Lower lobe of right lung (tissue), 2 donors: Measurements from ENCODE around the gene SNUPN. TPM values are rescaled to one million over a fixed set of nuclear protein-coding genes. Genes with fewer than 3 reads are reported as not detected.
A peak's percentile ranks its signal among the peaks of the same experiment; 100 is the strongest.

Source experiments
- ATAC-seq, 2 donors: fragments of 200-7000 bp; cut with Tn5 transposase; one replicate each; pipeline ENCODE4 v1.9.1; 2020 to 2022; ENCODE audit warnings: mild to moderate bottlenecking in 2 of 2, moderate library complexity in 2 of 2
- DNase-seq: peaks from one replicate; pipeline ENCODE4 v3.0.0-alpha.2; 2020
- H3K27ac ChIP-seq: fragments of 200-600 bp; one replicate; pipeline ENCODE4 v1.8.0; 2022
- H3K27me3 ChIP-seq: fragments of 200-600 bp; one replicate; pipeline ENCODE4 v1.8.0; 2022; ENCODE audit warnings: low read depth
- H3K36me3 ChIP-seq: fragments of 200-600 bp; one replicate; pipeline ENCODE4 v1.8.0; 2022; ENCODE audit warnings: mild to moderate bottlenecking
- H3K4me1 ChIP-seq: fragments of 200-600 bp; one replicate; pipeline ENCODE4 v1.8.0; 2022
- H3K4me3 ChIP-seq: fragments of 200-600 bp; one replicate; pipeline ENCODE4 v1.8.0; 2022; ENCODE audit warnings: mild to moderate bottlenecking
- H3K9me3 ChIP-seq: fragments of 200-600 bp; one replicate; pipeline ENCODE4 v1.8.0; 2022
- CTCF ChIP-seq: fragments of 200-600 bp; IDR thresholded peaks from one replicate; pipeline ENCODE4 v1.8.0; 2022; ENCODE audit warnings: antibody characterized with exemption, mild to moderate bottlenecking
- intact Hi-C: fragments of 100-400 bp; cut with DNase I; formaldehyde crosslinking; loops from one replicate; pipeline ENCODE4 v1.11.0; 2022
- total RNA-seq: library from RNA; stranded (reverse); fragmentation: NEBNext Ultra II Directional; extraction: Animal tissue kit (Norgen Biotek cat#: 25700); gene quantifications from one replicate; pipeline ENCODE4 v1.2.1, GENCODE V29; 2021
- donor health status: DM: no; HTN: yes; CAD: no; lungs with severe emphysema.

SNUPN gene
- total RNA-seq, 1 donor from 2014 or later, result 21.7 TPM

- H3K27ac ChIP-seq, result peak overlapping the region; percentile 89
- H3K4me3 ChIP-seq, result no peak overlapping the region
- peaks cover 24% of the 10 kb centered on the region for H3K36me3 ChIP-seq
- no peak for TF ChIP-seq CTCF
- no peak for DNase-seq
- H3K9me3 ChIP-seq, result no peaks in the 10 kb centered on the region
- intact Hi-C loops, result no loop called here
- no peaks in the 10 kb centered on the region for H3K27me3 ChIP-seq
- peaks cover 77% of the 10 kb centered on the region for H3K4me1 ChIP-seq
- ATAC-seq, result no peak
Observed at GRCh38 chr15:75662823-75663519, 37.4 kb upstream of the SNUPN start.

- intact Hi-C loops, result no loop called here
- DNase-seq, result no peak
- no peaks in the 10 kb centered on the region for H3K9me3 ChIP-seq
- peak overlapping the region; percentile 89 for H3K27ac ChIP-seq
- no peak for ATAC-seq
- TF ChIP-seq CTCF, result no peak
- H3K27me3 ChIP-seq, result no peaks in the 10 kb centered on the region
- peaks cover 35% of the 10 kb centered on the region for H3K36me3 ChIP-seq
- H3K4me3 ChIP-seq, result no peak overlapping the region
- H3K4me1 ChIP-seq, result peaks cover 68% of the 10 kb centered on the region
Observed at GRCh38 chr15:75661756-75662140, 36.2 kb upstream of the SNUPN start.

- peak overlapping the region; percentile 89 for H3K27ac ChIP-seq
- ATAC-seq, result peak; percentile 90 to 92
- peak; percentile 90 for DNase-seq
- H3K9me3 ChIP-seq, result no peaks in the 10 kb centered on the region
- H3K4me1 ChIP-seq, result peaks cover 62% of the 10 kb centered on the region
- intact Hi-C loops, result no loop called here
- peaks cover 37% of the 10 kb centered on the region for H3K36me3 ChIP-seq
- TF ChIP-seq CTCF, result no peak
- H3K4me3 ChIP-seq, result no peak overlapping the region
- H3K27me3 ChIP-seq, result no peaks in the 10 kb centered on the region
Observed at GRCh38 chr15:75661100-75661755, 35.7 kb upstream of the SNUPN start.

- Histone ChIP-seq H3K4me1 (peaks cover 60% of the 10 kb centered on the region), H3K9me3 (no peaks in the 10 kb centered on the region)
- TF ChIP-seq CTCF, result no peak
Observed at GRCh38 chr15:75659928-75660645, 34.6 kb upstream of the SNUPN start.

GRCh38 chr15:75659141-75659771, 33.7 kb upstream of the SNUPN start:
- peaks cover 60% of the 10 kb centered on the region for H3K4me1 ChIP-seq
- no peaks in the 10 kb centered on the region for H3K9me3 ChIP-seq
- H3K27ac ChIP-seq, result peak overlapping the region; percentile 18
- intact Hi-C loops, result no loop called here
- peaks cover 55% of the 10 kb centered on the region for H3K36me3 ChIP-seq
- H3K4me3 ChIP-seq, result no peak overlapping the region
- no peak for TF ChIP-seq CTCF
- ATAC-seq (no peak), DNase-seq (no peak)
- no peaks in the 10 kb centered on the region for H3K27me3 ChIP-seq

More at GRCh38 chr15:75659928-75660645, 34.6 kb upstream of the SNUPN start:
- Histone ChIP-seq H3K36me3 (peaks cover 47% of the 10 kb centered on the region), H3K27ac (peak overlapping the region; percentile 89), H3K27me3 (no peaks in the 10 kb centered on the region), H3K4me3 (no peak overlapping the region)
- intact Hi-C loops, result no loop called here
- ATAC-seq (no peak), DNase-seq (no peak)
